Calu3 (cell line): ENCODE results near the gene CENPVL1. TPM values are rescaled to one million over a fixed set of nuclear protein-coding genes. Genes with fewer than 3 reads are reported as not detected.
A peak's percentile ranks its signal among the peaks of the same experiment; 100 is the strongest.

Experiments used
- BruUV-seq: library from RNA; stranded (reverse); fragments of 400-500 nt; replicated peaks from 2 replicates; lab custom pipeline; 2021; lab: Mats Ljungman, UMichigan
- CTCF ChIA-PET: fragments of 300-600 bp; sonication (Branson Sonifier 250); formaldehyde crosslinking; loops from one replicate; lab custom pipeline; 2022; ENCODE audit warnings: antibody characterized with exemption; lab: Charles Lee
- DNase-seq: peaks from one replicate; pipeline ENCODE4 v3.0.0; 2022
- H3K27ac Mint-ChIP-seq: one replicate; pipeline ENCODE4 v1.8.0; 2022; ENCODE audit warnings: mixed read lengths; ENCODE audit not compliant: unreplicated experiment
- H3K27me3 Mint-ChIP-seq: one replicate; pipeline ENCODE4 v1.8.0; 2022; ENCODE audit warnings: mixed read lengths; ENCODE audit not compliant: unreplicated experiment
- H3K36me3 Mint-ChIP-seq: one replicate; pipeline ENCODE4 v1.8.0; 2022; ENCODE audit warnings: mild to moderate bottlenecking, moderate library complexity, mixed read lengths; ENCODE audit not compliant: insufficient read depth, unreplicated experiment
- H3K4me1 Mint-ChIP-seq: one replicate; pipeline ENCODE4 v1.8.0; 2022; ENCODE audit warnings: mild to moderate bottlenecking, low read depth, mixed read lengths; ENCODE audit not compliant: unreplicated experiment
- H3K4me3 Mint-ChIP-seq: one replicate; pipeline ENCODE4 v1.8.0; 2022; ENCODE audit warnings: mild to moderate bottlenecking, low read depth, moderate library complexity, mixed read lengths; ENCODE audit not compliant: unreplicated experiment
- H3K9me3 Mint-ChIP-seq: one replicate; pipeline ENCODE4 v1.8.0; 2022; ENCODE audit warnings: low read depth, mixed read lengths; ENCODE audit not compliant: unreplicated experiment
- intact Hi-C: fragments of 100-400 bp; cut with micrococcal nuclease; formaldehyde crosslinking; loops from one replicate; pipeline ENCODE4 v1.10.0; 2022; ENCODE audit not compliant: unreplicated experiment
- total RNA-seq: library from RNA; stranded (reverse); gene quantifications from 2 replicates; pipeline ENCODE4 v1.2.3, GENCODE V29; 2022
- TF ChIP-seq, protein P1 (sequence below): fragments of 200-600 bp; IDR thresholded peaks from one replicate; pipeline ENCODE4 v1.8.0; 2022; ENCODE audit warnings: antibody characterized with exemption; ENCODE audit not compliant: unreplicated experiment

Gene CENPVL1
- total RNA-seq, 1 experiment from 2014 or later, result not detected

DNA sequence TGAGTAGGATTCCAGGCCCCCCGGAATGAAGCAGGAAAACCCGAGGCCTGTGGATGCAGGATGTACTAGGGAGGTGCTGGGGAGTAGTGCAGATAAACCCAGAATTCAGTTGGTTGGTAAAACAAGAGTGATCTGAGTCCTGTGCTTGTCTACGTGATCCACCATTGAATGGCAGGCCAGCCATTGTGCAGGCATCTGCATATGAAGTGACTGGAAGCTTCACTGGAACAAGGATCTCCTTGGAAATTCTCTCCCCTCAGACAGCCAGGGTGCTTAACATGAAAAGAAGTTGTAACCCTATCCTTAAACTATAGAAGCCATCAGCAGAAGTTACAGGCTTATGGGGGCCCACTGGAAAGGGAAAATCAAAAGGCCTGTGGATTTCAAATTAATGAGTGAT, 32.3 kb downstream of the CENPVL1 start:
- Mint-ChIP-seq H3K36me3 (peaks cover 45% of the 10 kb centered on the region), H3K4me3 (peak overlapping the region; percentile 92), H3K27me3 (no peaks in the 10 kb centered on the region), H3K4me1 (peaks cover 13% of the 10 kb centered on the region), H3K27ac (peak overlapping the region; percentile 99), H3K9me3 (no peaks in the 10 kb centered on the region)
- BruUV-seq, result no TSS peak
- TF ChIP-seq, protein P1, sequence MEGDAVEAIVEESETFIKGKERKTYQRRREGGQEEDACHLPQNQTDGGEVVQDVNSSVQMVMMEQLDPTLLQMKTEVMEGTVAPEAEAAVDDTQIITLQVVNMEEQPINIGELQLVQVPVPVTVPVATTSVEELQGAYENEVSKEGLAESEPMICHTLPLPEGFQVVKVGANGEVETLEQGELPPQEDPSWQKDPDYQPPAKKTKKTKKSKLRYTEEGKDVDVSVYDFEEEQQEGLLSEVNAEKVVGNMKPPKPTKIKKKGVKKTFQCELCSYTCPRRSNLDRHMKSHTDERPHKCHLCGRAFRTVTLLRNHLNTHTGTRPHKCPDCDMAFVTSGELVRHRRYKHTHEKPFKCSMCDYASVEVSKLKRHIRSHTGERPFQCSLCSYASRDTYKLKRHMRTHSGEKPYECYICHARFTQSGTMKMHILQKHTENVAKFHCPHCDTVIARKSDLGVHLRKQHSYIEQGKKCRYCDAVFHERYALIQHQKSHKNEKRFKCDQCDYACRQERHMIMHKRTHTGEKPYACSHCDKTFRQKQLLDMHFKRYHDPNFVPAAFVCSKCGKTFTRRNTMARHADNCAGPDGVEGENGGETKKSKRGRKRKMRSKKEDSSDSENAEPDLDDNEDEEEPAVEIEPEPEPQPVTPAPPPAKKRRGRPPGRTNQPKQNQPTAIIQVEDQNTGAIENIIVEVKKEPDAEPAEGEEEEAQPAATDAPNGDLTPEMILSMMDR, result no peak
- DNase-seq, result no peak
- CTCF ChIA-PET, result no interaction called here
- intact Hi-C loops, result no loop called here

DNA sequence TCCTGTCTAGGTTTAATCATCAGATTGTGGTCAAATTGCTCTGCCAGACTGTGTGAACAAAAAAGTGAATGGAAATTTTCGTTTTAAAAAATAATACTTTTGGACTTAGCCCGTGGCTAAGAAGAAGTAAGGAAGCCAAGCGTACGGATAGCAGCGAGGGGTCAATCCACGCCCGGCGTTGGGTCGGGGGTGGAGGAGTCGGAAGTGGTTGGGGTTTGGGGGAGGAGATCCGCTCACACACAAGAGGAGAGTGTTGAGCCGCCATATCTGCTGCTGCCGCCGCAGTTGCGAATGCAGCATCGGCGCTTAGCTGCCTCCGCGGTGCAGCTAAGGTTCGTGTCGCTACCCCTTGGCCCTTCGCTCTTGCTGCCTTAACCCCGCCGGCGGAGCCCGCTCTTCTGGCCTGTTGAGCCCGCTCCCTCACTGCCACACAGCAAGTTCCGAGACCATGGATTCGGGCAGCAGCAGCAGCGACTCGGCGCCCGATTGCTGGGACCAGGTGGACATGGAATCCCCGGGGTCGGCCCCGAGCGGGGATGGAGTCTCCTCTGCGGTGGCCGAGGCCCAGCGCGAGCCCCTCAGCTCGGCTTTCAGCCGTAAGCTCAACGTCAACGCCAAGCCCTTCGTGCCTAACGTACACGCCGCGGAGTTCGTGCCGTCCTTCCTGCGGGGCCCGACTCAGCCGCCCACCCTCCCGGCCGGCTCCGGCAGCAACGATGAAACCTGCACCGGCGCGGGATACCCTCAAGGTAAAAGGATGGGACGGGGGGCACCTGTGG, 33.1 kb downstream of the CENPVL1 start, which contains the start of gene GSPT2:
TSS of gene GSPT2 (plus strand) at position 264 of the 779 bp plus-strand sequence. CDS start at position 449, 185 bp downstream.
- peak; percentile 69 for DNase-seq
- H3K9me3 Mint-ChIP-seq, result no peaks in the 10 kb centered on the region
- H3K27ac Mint-ChIP-seq, result peak within 1 kb of the TSS; percentile 99
- H3K36me3 Mint-ChIP-seq, result peaks cover 45% of the 10 kb centered on the region
- no TSS peak for BruUV-seq
- peaks cover 13% of the 10 kb centered on the region for H3K4me1 Mint-ChIP-seq
- CTCF ChIA-PET, result no interaction called here
- H3K27me3 Mint-ChIP-seq, result no peaks in the 10 kb centered on the region
- intact Hi-C loops, result no loop called here
- H3K4me3 Mint-ChIP-seq, result peak within 1 kb of the TSS; percentile 92
- TF ChIP-seq, protein P1, result no peak

DNA sequence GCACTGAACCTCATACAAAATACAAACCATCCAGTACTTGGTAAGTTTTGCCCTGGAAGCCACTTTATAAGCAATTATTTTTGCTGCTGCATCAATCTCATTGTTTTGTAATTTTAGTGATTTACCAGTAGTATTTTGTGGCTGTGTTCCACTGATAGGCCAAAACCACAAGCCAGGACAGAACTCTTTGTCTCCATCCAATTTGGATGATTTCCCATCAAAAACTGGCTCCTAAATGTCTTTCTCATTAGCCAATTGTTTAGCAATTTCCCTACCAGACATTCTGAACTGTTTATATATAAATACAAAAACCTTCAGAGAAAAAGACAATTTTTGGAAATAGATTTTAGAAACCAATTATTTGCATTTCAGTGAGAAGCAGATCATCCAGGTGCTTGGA, 37.4 kb downstream of the CENPVL1 start:
- Mint-ChIP-seq H3K4me3 (no peak overlapping the region), H3K36me3 (peaks cover 45% of the 10 kb centered on the region), H3K27me3 (no peaks in the 10 kb centered on the region), H3K9me3 (no peaks in the 10 kb centered on the region), H3K4me1 (no peaks in the 10 kb centered on the region), H3K27ac (no peak overlapping the region)
- CTCF ChIA-PET, result no interaction called here
- BruUV-seq, result no TSS peak
- DNase-seq, result no peak
- intact Hi-C loops, result loop anchor here (2.0 kb wide), 1 partner anchor 49 kb away; no protein-coding TSS in a partner anchor
- TF ChIP-seq, protein P1, result no peak

DNA sequence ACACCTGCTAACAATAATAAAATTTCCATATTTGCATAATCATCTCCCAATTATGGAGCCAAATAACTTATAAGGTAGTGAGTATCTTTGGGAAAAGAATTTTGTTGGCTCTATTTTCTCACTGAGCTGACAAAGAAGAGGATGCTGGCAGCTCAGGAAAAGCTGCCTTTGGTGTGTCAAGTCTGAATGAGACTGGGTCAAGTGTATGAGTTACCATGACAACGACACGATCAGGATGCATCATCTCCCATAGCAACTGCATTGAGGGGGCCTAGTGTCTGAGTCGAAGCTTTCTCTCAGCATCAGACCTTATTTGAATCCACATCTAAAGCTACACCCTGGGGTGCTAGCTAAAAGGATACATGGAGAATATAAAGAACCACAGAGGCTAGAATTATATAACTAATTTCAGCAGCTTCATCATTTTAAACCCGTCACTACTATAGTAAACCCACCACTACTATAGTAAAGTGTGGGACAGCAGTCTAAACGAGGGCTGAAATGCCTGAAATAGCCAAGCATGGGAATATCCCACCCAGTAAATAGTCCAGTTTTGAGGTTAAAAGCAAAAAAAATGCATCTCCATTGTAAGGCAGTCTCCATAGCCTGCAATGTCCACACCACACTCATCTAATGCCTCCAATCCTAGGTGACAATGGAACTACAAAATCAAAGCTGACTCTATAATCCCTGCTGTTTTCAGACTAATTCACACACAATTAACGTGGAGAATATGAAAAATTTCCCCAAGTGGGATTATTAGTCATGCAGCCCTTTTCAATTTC, 48.9 kb downstream of the CENPVL1 start:
- Mint-ChIP-seq H3K27me3 (no peaks in the 10 kb centered on the region), H3K4me3 (no peak overlapping the region), H3K27ac (no peak overlapping the region), H3K9me3 (no peaks in the 10 kb centered on the region), H3K36me3 (no peaks in the 10 kb centered on the region), H3K4me1 (no peaks in the 10 kb centered on the region)
- intact Hi-C loops, result no loop called here
- DNase-seq, result no peak
- BruUV-seq, result no TSS peak
- CTCF ChIA-PET, result no interaction called here
- TF ChIP-seq, protein P1, result no peak
